K562 (cell line): ENCODE data around the gene VPS11. TPM values are rescaled to one million over a fixed set of nuclear protein-coding genes. Genes with fewer than 3 reads are reported as not detected.

Source experiments
- AFF4 ChIP-seq: sonication (generic); formaldehyde crosslinking; IDR thresholded peaks from 2 replicates; pipeline ENCODE4 v1.8.0; 2023; ENCODE audit warnings: mild to moderate bottlenecking, missing genetic modification reagents
- BRCA1 ChIP-seq, 2 experiments: fragments of 450-650 bp in 1 of 2; sonication (generic) in 1 of 2; formaldehyde crosslinking in 1 of 2; IDR thresholded peaks; 2 replicates each; pipeline versions ENCODE4 v1.5.0 to v1.6.1; 2017 to 2020; ENCODE audit warnings: mild to moderate bottlenecking in 1 of 2, missing genetic modification reagents in 1 of 2
- CTCF ChIP-seq, 3 experiments: IDR thresholded peaks in 2 of 3; conservative IDR thresholded peaks in 1 of 3; 2 replicates each; pipeline ENCODE4 v1.5.1; 2011 to 2012; ENCODE audit warnings: low read length in 3 of 3, mild to moderate bottlenecking in 3 of 3, control low read depth in 2 of 3, improper control_type of control experiment in 1 of 3, inconsistent platforms in 1 of 3, low read depth in 1 of 3, mixed read lengths in 1 of 3, moderate library complexity in 1 of 3; ENCODE audit not compliant: insufficient read depth in 2 of 3
- IRF2 ChIP-seq: sonication (generic); formaldehyde crosslinking; IDR thresholded peaks from 2 replicates; pipeline ENCODE4 v1.8.1; 2022; ENCODE audit warnings: mild to moderate bottlenecking, missing genetic modification reagents
- JUND ChIP-seq, 2 experiments: IDR thresholded peaks; 2 replicates in 1 of 2; 3 replicates in 1 of 2; pipeline ENCODE4 v1.6.1; 2011; ENCODE audit warnings: borderline replicate concordance in 2 of 2, low read depth in 2 of 2, low read length in 2 of 2, improper control_type of control experiment in 1 of 2, missing biosample characterization in 1 of 2, missing genetic modification characterization in 1 of 2, missing genetic modification reagents in 1 of 2
- NCOA2 ChIP-seq, 2 experiments: fragments of 450-650 bp; IDR thresholded peaks; 2 replicates each; pipeline ENCODE4 v1.6.1; 2018; ENCODE audit warnings: mild to moderate bottlenecking in 2 of 2, moderate library complexity in 1 of 2; ENCODE audit not compliant: partially characterized antibody in 2 of 2
- NELFE ChIP-seq: IDR thresholded peaks from 2 replicates; pipeline ENCODE4 v1.6.1; 2011; ENCODE audit warnings: mild to moderate bottlenecking; ENCODE audit not compliant: insufficient read depth, insufficient read length
- THRA ChIP-seq: fragments of 450-650 bp; IDR thresholded peaks from 2 replicates; pipeline ENCODE4 v1.6.1; 2017; ENCODE audit warnings: mild to moderate bottlenecking, moderate library complexity
- ZBTB49 ChIP-seq: sonication (generic); formaldehyde crosslinking; IDR thresholded peaks from 2 replicates; pipeline ENCODE4 v1.8.0; 2022; ENCODE audit warnings: missing genetic modification reagents, mild to moderate bottlenecking, borderline replicate concordance
- ZNF143 ChIP-seq: sonication (generic); formaldehyde crosslinking; IDR thresholded peaks from 2 replicates; pipeline ENCODE4 v1.9.0; 2022; ENCODE audit warnings: mild to moderate bottlenecking, missing genetic modification reagents
- ZNF3 ChIP-seq: fragments of 250-450 bp; sonication (Bioruptor Pico); IDR thresholded peaks from 2 replicates; pipeline ENCODE4 v1.5.0; 2021; ENCODE audit warnings: mild to moderate bottlenecking, moderate library complexity
- ZNF449 ChIP-seq: fragments of 250-450 bp; sonication (Bioruptor Pico); IDR thresholded peaks from 2 replicates; pipeline ENCODE4 v1.8.0; 2022; ENCODE audit warnings: moderate library complexity, mild to moderate bottlenecking, inconsistent platforms
- ZNF589 ChIP-seq: fragments of 200-800 bp; sonication (Bioruptor generic); IDR thresholded peaks from 2 replicates; pipeline ENCODE4 v1.6.1; 2016; ENCODE audit warnings: low read depth, missing genetic modification characterization, missing compliant biosample characterization
- polyA plus RNA-seq, 8 experiments: library from polyadenylated mRNA; depleted of rRNA in 4 of 8; stranded (reverse) in 5 of 8; unstranded in 3 of 8; fragments of >200 nt; fragmentation: Nextera tagmentation in 2 of 8; fragmentation: Illumina TruSeq in 1 of 8; extraction: Ambion mirVana in 2 of 8; extraction: Trizol in 1 of 8; gene quantifications; 2 replicates each; pipeline versions ENCODE4 v1.2.1 to v1.2.3, GENCODE V29; 2011 to 2014; ENCODE audit warnings: inconsistent platforms in 1 of 8, missing spikeins in 1 of 8
- total RNA-seq, 7 experiments: library from RNA; depleted of rRNA in 6 of 7; stranded (reverse); fragments of >200 nt in 6 of 7; fragmentation: Illumina TruSeq in 2 of 7; extraction: Trizol in 2 of 7; gene quantifications; 2 replicates each; pipeline versions ENCODE4 v1.2.1 to v1.2.3, GENCODE V29; 2011 to 2021; ENCODE audit warnings: low replicate concordance in 1 of 7

Gene VPS11
- total and polyA plus RNA-seq, 9 of the 15 experiments (the other 6 are each of a cell fraction or from before 2014, with no cell fraction given), result 14.1 to 35.5 (median 27.5) TPM

GRCh38 chr11:119095066-119095880 lies 27.7 kb downstream of the VPS11 start (continued):
- TF ChIP-seq NCOA2 (IDR thresholded peaks at IDR 0.05; ENCODE audit: partially characterized antibody in 2 of 2) (no peak), CTCF (IDR thresholded peaks at IDR 0.05 in 2 of 3, conservative IDR thresholded peaks at IDR 0.05 in 1 of 3; ENCODE audit: insufficient read depth in 2 of 3, low read depth in 1 of 3, low read length in 3 of 3) (peak; percentile 19 to 43 (median 42); a peak in 3 of 6 replicates), ZNF589 (no peak), ZNF3 (CRISPR knock-in tag) (no peak), NELFE (peak; percentile 78), JUND (IDR thresholded peaks at IDR 0.05; ENCODE audit: borderline replicate concordance, low read depth, low read length) (peak; percentile 3; the same call in 1 of the 2 replicates), JUND (tag; IDR thresholded peaks at IDR 0.05; ENCODE audit: borderline replicate concordance, low read depth, low read length) (no peak; the same call in 2 of the 3 replicates), THRA (no peak), BRCA1 (IDR thresholded peaks at IDR 0.05) (no peak), BRCA1 (CRISPR knock-in tag; IDR thresholded peaks at IDR 0.05) (no peak), ZBTB49 (CRISPR knock-in tag) (peak; percentile 92), AFF4 (CRISPR knock-in tag) (peak; percentile 99), ZNF449 (CRISPR knock-in tag) (no peak), IRF2 (no peak), ZNF143 (CRISPR knock-in tag) (no peak; the same call in 1 of the 2 replicates)
